ENCODE results near the gene FAM180A.

Gene FAM180A

GRCh38 chr7:135753616-135754413 is 5.2 kb upstream of the FAM180A start:
- Histone ChIP-seq H3K4me3 (replicated peaks; ENCODE audit: insufficient read depth, low read length) (no peak overlapping the region), H3K27me3 (ENCODE audit: insufficient read depth, poor library complexity, severe bottlenecking) (no peaks in the 10 kb centered on the region), H3K27ac (replicated peaks) (no peak overlapping the region)
- TF ChIP-seq, protein P1, sequence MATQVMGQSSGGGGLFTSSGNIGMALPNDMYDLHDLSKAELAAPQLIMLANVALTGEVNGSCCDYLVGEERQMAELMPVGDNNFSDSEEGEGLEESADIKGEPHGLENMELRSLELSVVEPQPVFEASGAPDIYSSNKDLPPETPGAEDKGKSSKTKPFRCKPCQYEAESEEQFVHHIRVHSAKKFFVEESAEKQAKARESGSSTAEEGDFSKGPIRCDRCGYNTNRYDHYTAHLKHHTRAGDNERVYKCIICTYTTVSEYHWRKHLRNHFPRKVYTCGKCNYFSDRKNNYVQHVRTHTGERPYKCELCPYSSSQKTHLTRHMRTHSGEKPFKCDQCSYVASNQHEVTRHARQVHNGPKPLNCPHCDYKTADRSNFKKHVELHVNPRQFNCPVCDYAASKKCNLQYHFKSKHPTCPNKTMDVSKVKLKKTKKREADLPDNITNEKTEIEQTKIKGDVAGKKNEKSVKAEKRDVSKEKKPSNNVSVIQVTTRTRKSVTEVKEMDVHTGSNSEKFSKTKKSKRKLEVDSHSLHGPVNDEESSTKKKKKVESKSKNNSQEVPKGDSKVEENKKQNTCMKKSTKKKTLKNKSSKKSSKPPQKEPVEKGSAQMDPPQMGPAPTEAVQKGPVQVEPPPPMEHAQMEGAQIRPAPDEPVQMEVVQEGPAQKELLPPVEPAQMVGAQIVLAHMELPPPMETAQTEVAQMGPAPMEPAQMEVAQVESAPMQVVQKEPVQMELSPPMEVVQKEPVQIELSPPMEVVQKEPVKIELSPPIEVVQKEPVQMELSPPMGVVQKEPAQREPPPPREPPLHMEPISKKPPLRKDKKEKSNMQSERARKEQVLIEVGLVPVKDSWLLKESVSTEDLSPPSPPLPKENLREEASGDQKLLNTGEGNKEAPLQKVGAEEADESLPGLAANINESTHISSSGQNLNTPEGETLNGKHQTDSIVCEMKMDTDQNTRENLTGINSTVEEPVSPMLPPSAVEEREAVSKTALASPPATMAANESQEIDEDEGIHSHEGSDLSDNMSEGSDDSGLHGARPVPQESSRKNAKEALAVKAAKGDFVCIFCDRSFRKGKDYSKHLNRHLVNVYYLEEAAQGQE (IDR thresholded peaks at IDR 0.05; ENCODE audit: insufficient replicate concordance, low read depth): no peak
- TF ChIP-seq SPI1 (IDR thresholded peaks at IDR 0.05; ENCODE audit: borderline replicate concordance, low read depth) (no peak), GABPA (IDR thresholded peaks at IDR 0.05; ENCODE audit: low read depth) (no peak), CTCF (IDR thresholded peaks at IDR 0.05; ENCODE audit: insufficient read depth, low read length) (no peak)
- no peak for DNase-seq (ENCODE audit: low read depth in 1 of 2, low spot score in 1 of 2)

GRCh38 chr7:135747366-135747765 is 1.2 kb downstream of the FAM180A start:
- H3K27me3 ChIP-seq (ENCODE audit: insufficient read depth, poor library complexity, severe bottlenecking): no peaks in the 10 kb centered on the region
- no peak overlapping the region for H3K4me3 ChIP-seq (replicated peaks; ENCODE audit: insufficient read depth, low read length)
- TF ChIP-seq, protein P1 (IDR thresholded peaks at IDR 0.05; ENCODE audit: insufficient replicate concordance, low read depth): no peak
- TF ChIP-seq GABPA (IDR thresholded peaks at IDR 0.05; ENCODE audit: low read depth) (no peak), CTCF (IDR thresholded peaks at IDR 0.05; ENCODE audit: insufficient read depth, low read length) (no peak)
- DNase-seq (ENCODE audit: low read depth in 1 of 2, low spot score in 1 of 2): no peak
- H3K27ac ChIP-seq (replicated peaks): no peak overlapping the region

- Histone ChIP-seq H3K4me3 (replicated peaks; ENCODE audit: insufficient read depth, low read length) (no peak overlapping the region), H3K27ac (replicated peaks) (no peak overlapping the region), H3K27me3 (ENCODE audit: insufficient read depth, poor library complexity, severe bottlenecking) (no peaks in the 10 kb centered on the region)
- DNase-seq (ENCODE audit: low read depth in 1 of 2, low spot score in 1 of 2): no peak
- TF ChIP-seq GABPA (IDR thresholded peaks at IDR 0.05; ENCODE audit: low read depth): no peak
- no peak for TF ChIP-seq CTCF (IDR thresholded peaks at IDR 0.05; ENCODE audit: insufficient read depth, low read length)
- TF ChIP-seq, protein P1 (IDR thresholded peaks at IDR 0.05; ENCODE audit: insufficient replicate concordance, low read depth): no peak
- TF ChIP-seq SPI1 (IDR thresholded peaks at IDR 0.05; ENCODE audit: borderline replicate concordance, low read depth): no peak
- TF ChIP-seq POLR2AphosphoS5 (IDR thresholded peaks at IDR 0.05; ENCODE audit: low read depth): no peak
Observed at GRCh38 chr7:135745703-135746312, 2.8 kb downstream of the FAM180A start.

Data from HL-60 (cell line).